HG03280 (cell line): ENCODE measurements around the gene TXNRD1.

ENCODE experiments used
- ATAC-seq: cut with Tn5 transposase; IDR thresholded peaks from one replicate; pipeline ENCODE4 v1.9.1; 2021; ENCODE audit warnings: mild to moderate bottlenecking, moderate library complexity; ENCODE audit not compliant: unreplicated experiment

Gene TXNRD1

DNA sequence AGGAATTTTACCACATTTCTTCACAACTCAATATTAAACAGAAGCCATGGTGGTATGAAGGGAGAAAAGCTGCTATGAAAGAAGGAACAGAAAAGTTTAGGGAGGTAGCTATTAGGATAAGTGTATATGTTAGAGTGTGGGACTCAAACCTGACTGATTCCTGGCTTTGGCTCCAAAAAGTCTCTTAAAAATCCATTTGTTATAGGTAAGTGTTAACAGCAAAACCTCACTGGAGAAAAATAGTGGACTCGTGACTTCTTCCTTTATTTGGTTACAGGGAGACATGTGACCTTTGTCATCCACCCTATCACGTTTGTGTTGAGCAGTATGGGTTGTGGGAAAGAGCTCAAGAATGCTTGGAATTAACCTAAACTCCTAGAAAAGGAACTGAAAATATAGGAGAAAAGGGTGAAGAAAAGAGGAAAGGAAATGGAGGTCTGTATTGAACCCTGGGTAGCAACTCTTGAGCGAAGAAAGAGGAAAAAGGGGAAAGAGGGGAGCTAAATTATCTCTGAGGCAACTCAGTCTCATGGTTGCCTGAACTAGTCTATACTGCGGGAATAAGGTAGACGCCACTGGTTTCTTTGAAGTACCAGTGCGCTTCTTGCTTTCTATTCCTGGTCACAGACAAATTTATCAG lies 84.4 kb downstream of the TXNRD1 start:
- no peak for ATAC-seq

DNA sequence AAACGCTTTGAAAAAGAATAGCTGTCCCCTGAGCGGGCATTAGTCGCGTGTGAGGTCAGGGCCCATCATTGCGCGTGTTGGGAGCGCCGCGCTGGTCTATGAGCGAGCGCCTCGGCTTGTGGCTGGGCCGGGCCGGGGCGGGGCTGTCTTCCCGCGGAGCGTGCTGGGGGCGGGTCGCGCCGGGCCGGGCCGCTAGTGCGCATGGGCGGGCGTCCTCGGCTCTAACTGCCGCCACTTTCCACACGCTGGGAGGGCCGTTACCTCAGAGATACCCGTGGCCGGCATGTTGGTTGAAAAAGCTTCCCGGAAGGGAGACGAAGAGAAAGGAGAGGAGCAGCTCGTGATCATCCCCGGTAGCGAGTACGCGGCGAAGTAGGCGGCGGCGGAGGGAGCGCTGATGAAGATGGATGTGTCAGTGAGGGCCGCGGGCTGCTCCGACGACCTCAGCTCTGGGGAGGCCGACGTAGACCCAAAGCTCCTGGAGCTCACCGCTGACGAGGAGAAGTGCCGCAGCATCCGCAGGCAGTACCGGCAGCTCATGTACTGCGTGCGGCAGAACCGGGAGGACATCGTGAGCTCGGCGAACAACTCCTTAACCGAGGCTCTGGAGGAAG lies 88.1 kb downstream of the TXNRD1 start, which contains the start of gene EID3:
Gene EID3 (plus strand): TSS at position 202 of the 614 bp plus-strand sequence. CDS start 196 bp downstream, at position 398.
- peak; percentile 67 for ATAC-seq

DNA sequence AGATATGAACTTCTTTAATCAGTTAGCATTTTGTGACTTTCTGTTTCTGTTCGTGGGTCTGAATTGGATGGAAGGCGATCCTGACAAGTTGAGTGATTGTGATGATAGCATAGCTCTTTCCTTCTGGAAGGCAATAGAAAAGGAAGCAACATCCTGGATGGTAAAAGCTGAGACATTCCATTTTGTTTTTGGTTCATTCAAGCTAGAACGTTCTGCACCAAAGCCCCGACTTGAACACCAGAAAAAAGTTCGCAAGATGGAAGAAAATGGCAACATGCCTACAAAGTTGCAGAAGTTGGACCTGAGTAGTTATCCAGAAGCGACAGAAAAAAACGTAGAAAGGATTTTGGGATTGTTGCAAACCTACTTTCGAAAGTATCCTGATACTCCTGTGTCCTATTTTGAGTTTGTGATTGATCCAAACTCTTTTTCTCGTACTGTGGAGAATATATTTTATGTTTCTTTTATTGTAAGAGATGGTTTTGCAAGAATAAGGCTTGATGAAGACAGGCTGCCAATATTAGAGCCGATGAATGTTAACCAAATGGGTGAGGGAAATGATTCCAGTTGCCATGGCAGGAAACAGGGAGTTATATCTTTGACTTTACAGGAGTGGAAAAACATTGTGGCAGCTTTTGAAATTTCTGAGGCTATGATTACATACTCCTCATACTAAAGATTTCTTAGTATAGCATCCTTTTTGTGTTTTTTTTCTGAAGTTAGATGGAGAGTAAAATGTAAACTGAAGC lies 88.9 kb downstream of the TXNRD1 start:
- ATAC-seq = no peak

DNA sequence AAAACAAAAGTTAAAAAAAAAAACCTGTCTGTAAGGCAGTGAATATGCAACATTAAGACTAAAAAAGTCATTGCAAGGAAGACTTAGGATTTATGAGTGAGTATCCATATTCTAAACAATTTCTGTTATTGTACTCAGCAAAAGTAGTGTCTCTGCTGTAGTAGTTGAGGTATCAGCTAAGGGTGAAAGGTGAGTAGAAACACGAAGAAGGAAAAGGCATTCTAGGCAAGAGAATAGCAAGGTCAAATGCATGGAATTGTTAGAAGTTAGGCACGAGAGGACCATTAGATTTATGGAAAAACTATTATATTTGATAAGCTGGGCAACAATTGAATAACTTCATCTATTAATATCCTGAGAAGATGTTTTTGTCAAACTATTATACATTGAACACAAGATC lies 89.8 kb downstream of the TXNRD1 start:
- no peak for ATAC-seq

DNA sequence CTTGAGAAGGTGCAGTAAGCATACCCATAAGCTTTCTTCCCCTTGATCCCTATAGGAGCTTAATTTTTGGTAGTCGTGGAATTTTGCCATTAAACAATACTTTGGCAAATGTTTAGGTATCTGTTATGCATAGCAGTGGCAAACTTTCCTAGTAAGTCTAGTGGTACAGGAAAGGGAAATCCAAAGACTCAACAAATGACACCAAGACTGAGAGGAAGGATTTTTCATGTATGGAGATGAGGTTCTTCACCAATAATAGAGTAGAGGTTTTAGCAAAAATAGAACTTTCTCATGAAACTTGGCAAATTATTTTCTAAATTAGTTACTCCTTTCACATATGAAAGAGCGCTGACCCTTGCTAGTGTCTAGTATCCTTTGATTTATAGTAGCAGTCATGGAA lies 90.8 kb downstream of the TXNRD1 start:
- ATAC-seq = no peak

DNA sequence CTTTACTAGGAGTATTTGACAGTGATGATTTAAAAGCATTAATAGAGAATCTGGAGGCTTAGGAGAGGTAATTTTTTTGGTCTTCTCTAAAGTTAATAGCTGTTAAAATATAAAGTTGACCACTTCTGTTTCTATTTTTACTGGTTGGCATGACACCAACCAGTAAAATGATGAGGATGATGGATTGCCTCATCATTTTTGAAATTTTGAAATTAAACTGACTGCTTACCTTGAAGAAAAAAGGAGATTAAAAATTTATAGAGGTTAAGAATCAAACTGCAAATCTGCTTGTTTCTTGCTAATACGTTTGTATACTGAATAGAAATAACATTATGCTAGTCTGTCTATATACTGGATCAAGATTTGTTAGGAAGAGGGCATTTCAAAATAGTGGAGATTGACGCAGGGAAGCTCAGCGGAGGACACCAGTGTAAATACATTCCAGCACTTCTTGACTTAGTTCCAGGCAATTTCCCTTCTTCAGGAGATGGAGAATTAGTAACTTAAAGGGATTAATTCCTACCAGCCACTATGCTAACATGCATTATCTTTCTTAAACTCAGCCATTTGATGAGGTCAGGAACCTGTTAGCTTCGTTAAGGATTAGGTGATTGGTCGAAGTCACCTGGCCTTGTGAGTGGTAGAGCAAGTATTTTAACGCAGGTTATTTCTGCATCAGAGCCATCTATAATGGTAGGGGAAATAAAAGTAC lies 91.5 kb downstream of the TXNRD1 start:
- ATAC-seq = no peak

DNA sequence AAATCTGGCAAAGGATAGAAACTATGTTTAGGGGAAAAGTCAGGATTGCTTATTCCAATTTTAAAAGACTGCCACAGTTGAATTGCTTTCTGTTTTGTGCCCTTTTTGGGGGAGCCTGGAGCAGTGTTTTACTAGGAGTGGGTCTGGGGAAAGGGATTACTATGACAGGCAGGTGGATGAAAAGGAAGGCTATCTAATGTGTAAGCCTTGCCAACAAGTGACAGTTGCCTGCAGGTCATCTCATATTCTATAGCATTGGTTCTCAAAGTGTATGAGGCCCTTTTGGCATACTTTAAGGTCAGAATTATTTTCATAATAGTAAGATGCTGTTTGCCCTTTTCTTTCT lies 92.0 kb downstream of the TXNRD1 start:
- no peak for ATAC-seq

DNA sequence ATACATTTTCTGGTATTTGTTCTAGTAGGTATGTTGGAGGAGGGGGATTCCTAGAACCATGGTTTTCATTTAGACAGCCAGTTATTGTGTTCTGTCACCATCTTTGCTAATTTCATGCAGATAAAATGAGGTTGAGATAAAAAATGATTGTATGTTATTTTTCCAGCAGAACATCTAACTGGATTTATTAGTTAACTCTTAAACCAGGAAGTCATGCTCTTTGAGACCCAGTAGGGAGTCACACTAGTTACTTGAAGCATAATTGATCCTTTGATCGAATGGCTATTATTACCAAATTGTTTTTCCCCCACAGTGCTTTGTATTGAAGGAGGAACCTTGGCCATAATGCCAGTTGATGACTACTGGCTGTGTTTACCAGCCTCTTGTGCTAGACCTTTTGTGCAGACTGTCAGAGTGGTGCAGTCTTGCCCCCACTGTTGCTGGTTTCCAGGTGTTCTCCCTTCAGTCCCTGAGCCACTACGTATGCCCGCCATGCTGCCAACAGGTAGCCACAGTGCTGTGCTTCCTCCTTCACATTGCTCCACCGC lies 93.9 kb downstream of the TXNRD1 start:
- no peak for ATAC-seq

DNA sequence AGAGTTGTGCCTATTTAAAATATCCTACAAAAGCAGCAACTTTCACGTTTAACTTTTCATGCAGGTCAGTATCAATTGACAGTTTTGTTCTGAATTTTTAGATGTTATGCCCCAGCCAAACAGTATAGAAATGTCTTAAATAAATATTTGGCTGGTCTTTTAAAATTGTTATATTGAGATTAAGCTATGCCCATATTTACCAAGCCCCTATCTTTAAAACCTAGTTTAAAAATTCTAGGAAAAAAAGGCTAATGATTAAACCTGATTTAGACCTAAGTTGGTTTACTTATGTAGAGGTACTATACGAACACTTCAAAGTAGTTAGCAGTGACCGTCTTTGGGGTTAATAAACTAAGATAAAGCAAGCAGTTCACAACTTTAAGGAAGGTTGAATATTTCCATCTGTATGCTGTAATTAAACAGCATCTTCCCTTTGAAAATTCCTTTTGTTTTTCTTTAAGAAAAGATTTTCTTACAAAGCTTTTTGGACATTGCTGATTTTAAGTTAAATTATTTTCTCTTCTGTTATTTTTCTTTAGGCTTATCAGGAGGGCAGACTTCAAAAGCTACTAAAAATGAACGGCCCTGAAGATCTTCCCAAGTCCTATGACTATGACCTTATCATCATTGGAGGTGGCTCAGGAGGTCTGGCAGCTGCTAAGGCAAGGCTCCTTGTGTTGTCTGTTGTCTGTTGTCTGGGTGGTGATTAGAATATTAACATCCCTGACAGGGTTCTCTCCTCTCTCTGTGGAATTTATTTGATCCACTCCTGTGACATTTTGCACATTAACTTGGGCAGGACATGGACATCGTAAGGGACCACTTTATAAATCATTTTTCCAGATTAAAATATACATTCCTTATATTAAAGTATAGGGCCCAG lies 95.4 kb downstream of the TXNRD1 start:
- ATAC-seq = no peak

DNA sequence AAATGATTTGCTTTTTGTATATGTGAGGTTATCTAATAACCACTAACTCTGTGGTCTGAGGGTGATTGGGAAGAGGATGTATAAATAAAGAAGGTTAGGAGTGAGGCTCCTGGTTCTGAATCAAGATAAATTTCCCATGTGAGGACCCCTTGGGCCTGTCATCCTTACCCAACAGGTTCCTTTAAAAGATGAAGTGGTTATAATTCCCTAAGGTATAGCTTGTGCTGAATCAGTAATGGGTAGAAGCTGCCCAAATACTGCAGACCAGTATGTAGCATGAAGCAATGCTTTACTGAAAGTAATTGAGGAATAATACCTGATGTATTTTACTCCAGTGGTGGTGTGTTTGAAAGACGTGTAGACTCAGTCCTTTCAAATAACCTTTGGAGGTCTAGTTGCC lies 96.6 kb downstream of the TXNRD1 start:
- ATAC-seq = no peak

DNA sequence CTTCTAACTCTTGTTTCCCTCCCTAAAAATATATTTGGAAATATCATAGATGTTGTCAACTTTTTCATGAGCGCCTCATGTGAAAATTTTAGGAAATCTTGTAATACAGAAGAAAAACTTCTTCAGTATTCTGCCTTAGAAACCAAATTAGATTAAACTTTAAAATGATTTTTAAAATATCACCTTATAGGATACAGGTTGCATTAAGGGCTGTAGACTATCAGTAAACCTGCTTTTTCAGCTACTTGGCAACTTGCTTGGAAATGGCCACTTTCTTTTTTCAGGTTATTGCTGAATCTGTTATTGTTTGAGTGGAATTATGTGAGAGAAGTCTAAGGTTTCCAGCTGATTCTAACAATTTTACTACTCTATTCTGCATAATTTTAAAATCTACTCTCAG lies 97.1 kb downstream of the TXNRD1 start:
- ATAC-seq = no peak

DNA sequence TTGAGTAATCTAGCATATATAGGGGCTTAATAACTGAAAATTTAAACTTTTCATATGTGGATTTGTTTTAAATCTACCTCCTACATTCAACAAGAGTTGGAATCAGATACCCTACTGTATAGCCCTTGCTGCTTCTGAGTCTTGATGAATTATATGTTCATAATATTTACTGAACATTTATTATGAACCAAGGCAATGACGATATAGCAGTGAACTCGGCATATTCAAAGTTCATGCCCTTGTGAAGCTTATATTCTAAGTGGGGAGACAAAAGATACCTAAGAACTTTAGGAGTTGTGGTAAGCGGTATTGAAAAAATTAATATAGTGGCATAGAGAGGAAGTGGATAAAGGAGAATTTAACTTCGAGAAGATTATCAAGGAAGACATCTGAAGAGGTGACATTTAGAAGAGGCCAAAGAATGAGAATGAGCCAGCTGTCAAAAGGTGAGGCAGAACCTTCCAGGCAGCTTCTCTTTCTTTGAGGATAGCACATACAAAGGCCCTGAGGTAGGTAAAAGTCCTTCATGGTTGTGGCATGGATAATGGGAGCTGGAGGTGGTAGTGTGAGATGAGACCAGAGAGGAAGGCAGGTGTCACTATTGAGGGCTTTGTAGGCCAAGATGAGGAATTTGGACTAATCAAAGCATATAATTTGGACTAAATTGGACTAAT lies 98.1 kb downstream of the TXNRD1 start:
- no peak for ATAC-seq

DNA sequence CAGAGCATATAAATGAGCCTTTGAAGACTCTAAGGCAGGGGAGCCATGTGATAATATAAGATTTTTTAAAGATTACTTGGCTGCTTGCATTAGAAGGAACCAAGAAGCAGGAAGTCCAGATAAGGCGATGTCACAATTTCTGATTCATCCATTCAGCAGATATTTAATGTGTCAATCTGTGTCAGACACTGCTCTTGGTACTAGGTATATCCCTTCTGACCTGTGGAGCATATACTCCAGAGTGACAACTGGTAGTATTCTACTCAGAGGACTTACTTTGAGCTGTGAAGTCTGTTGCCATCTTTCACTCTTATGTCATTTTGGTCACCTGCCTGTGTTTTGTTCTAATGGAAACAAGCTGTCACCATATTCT lies 98.6 kb downstream of the TXNRD1 start:
- ATAC-seq = no peak

DNA sequence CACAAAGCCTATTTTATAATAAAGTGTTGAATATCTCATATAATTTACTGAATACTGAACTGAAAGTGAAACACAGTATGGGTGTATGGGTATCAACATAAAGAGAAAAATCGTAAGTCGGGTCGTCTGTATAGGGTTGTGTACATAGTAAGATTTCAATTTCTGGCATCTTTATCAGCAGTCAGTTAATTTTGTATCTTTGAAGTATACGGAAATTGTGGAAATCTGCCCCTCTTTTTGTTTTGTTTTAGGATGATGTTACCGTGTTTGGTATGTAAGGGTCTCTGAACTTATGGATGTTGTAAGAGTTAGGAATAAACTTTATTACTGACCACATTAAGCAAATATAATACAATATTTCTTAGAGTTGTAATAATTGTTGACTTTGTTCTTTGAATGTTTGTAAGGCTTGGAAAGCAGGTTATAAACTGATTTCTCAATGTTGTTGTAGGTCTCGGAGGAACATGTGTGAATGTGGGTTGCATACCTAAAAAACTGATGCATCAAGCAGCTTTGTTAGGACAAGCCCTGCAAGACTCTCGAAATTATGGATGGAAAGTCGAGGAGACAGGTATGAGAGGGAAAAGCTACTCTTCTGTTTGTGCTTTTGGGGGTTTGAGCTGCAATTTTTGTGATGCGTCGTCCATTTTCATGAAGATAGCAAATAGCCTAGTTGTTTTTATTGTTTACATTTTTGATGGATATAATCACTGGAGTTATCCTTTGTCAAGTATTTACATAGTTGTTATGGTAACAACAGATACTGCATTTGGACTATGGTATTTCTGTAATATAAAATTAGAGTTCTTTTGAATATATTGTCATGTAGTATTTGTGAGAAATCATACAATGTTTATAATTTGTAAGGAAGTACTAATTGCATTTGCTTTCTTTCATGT lies 100.0 kb downstream of the TXNRD1 start:
- no peak for ATAC-seq

DNA sequence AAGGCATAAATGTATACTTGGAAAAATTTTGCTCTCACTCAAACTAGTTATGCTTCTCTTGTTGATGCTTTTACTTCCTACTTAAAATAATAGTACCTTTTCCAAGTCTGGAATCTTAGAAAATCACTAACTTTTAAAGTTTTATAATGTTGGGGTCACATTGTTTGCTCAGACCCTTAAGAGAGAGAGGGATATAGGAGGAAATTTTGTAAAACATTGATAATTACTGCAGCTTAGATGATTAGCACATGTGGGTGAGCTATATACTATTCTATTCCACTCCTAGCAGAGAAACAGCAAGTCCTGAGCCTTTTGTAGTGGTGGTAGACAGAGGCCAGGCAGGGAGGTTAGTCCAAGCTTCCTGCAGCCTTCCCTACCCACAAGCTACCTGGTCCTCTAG lies 101.4 kb downstream of the TXNRD1 start:
- no peak for ATAC-seq

DNA sequence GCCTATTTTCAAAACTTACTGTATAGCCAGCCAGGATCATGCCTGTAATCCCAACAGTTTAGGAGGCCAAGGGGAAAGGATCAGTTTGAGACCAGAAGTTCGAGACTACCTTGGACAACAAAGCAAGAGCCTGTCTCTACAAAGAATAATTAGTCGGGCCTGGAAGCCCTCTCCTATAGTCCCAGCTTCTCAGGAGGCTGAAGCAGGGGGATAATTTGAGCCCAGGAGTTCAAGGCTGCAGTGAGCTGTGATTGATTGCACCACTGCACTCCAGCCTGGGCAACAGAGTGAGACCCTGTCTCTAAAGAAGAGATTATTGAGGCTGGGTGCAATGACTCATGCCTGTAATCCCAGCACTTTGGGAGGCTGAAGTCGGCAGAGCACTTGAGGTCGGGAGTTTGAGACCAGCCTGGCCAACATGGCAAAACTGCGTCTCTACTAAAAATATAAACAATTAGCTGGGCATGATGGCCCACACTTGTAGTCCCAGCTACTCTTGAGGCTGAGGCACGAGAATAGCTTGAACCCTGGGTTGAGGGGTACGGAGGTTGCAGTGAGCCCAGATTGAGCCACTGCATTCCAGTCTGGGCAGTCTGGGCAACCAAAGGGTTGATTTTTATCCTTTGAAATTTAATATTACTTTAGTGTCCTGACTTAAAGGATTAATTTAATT lies 102.1 kb downstream of the TXNRD1 start:
- no peak for ATAC-seq

DNA sequence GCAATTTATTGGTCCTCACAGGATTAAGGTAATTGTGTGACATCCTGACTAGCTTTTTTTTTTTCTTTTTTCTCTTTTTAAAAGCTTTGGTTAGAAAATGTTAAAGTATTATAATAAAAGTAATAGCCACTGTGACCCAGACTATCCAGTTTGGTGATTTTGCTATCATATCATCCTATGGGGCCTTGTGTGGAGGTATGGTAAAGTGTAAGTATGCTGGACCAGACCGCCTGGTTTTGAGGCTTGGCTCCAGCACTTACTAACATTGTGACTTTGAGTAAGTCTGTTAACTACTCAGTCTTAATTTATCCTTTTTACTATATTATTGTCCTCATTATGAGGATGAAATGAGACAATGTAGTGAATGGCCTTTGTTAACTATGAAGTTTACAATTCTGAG lies 103.4 kb downstream of the TXNRD1 start:
- no peak for ATAC-seq

DNA sequence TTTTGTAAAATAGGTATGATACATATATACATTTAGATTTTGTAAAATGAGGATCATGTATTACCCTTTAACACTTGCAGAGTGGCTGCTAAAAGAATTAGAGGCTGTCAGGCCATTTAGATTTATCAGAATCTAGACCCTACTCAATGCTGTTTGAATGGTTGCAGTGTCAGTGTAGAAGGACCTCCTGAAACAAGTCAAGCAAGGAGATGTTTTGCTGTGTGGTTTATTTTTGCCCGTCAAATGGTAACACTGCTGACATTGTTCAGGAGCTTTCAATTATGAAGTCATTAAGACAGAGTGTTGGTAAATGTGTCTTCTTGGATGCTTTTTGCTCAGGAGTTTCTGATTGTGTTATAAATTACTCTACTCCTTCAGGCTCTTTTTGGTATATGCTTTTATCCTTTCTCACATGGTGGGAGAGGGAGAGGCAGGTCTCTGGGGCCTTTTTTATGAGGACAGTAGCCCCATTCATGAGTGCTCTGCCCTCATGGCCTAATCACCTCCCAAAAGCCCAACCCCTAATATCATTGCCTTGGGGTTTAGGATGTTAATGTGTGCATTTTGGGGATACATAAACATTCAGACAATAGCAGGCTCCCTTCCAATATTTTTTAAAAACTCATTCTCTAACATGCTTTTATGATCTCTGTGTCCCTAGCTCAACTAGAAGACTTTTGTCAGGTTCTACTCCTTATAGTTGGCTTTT lies 104.5 kb downstream of the TXNRD1 start:
- no peak for ATAC-seq
